ENCODE measurements around the gene SAT1. TPM values are rescaled to one million over a fixed set of nuclear protein-coding genes. Genes with fewer than 3 reads are reported as not detected.

Gene SAT1
- 64.8 TPM for total RNA-seq

DNA sequence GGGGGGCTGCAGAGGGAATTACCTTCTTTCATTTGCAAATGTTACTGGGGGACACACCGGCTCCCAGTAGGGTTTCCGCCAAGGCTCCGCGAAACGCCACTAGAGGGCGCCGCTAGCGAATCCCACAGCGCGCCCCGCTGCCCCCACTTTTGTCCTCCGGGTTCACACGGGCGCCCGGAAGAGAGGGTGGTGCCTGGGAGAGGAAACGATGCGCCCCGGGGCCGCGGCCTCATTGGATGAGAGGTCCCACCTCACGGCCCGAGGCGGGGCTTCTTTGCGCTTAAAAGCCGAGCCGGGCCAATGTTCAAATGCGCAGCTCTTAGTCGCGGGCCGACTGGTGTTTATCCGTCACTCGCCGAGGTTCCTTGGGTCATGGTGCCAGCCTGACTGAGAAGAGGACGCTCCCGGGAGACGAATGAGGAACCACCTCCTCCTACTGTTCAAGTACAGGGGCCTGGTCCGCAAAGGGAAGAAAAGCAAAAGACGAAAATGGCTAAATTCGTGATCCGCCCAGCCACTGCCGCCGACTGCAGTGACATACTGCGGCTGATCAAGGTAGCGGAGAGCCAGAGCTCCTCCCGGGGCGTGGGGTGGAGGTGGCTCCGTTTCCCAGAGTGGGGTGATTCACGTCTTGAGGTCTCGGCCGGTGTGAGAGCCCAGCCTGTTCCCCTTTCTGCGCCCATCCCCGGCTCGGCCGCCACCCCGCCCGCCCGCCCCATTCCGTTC is at the start of gene SAT1:
Gene SAT1 (plus strand): TSS at position 311 of the 726 bp plus-strand sequence. CDS start 179 bp downstream, at position 490.

DNA sequence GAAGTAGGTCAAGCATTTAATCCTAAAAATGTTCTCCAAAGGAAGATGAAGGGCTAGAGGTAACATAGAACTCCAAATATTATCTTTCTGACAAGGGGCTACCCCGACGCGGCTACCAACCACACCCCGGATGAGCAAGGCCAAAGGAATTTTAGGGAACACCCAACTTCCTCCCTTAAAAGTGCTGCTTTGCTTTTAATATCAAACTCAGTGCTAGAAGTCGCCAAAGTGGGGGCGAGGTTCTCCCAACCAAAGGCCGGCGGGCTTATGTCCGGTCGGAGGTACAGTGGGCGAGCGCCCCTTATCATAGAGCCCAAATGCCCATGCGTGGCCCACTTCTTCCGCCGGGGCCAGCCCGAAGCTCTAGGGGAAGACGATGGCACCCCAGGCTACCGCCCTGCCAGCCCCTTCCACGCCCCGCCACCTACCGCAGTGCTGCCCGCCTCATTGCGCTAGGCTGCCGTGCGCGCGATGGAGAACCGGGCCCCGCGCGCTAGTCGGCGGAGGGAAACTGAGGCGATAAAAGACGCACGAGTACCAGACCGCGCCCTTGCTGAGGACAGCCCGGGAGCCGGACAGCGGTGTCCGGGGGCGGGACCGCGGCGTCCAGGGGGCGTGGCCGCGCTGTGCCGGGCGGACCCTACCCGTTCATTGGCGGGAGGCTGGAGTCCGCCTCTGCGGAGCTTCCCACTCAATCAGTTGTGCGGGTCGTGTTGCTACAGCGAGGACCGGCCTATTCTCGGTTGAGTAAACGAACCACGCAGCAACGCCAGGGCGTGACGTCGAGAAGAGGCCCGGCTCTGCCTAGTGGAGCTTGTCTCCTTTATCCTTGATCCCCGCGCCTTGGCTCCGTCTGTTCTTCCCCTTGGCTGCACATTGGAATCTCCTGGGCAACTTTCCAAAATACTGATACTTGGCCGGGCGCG is 40.0 kb upstream of the SAT1 start, which contains the start of gene ACOT9:
Gene ACOT9 (minus strand): TSS at position 580 of the 926 bp plus-strand sequence. CDS start 132 bp downstream, at position 448.

Small RNA genes within 50 kb of the gene (small RNA-seq; reads per million reads assigned to genes)
- gene RF00019: not detected

Other genes with a start within 250 kb of the SAT1 start
- 52.4 TPM for gene PRDX4, start 115.7 kb upstream of the SAT1 start, total RNA-seq
- gene ACOT9, start 39.9 kb upstream of the SAT1 start, total RNA-seq: 32.3 TPM
- gene APOO, start 124.8 kb downstream of the SAT1 start, total RNA-seq: 33.0 TPM
- gene CXorf58, start 124.8 kb downstream of the SAT1 start, total RNA-seq: 0.23 TPM
- gene KLHL15, start 244.0 kb downstream of the SAT1 start, total RNA-seq: 30.2 TPM

Measured in diencephalon (tissue), 1 donor.